ENCODE measurements around the gene TMEM170A.

Gene TMEM170A

DNA sequence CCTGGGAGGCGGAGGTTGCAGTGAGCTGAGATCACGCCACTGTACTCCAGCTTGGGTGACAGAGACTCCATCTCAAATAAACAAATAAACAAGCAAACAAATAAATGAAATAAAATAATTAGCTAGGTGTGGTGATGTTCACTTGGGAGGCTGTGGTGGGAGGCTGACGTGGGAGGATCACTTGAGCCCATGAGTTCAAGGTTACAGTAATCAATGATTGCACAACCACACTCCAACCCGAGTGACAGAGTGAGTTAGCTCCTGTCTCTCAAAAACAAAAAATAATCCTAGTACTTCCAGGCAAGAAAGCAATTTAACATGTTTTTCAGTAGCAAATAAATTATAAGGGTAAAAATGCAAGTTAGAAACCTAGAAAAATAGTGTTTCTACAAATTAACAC, 57.5 kb downstream of the TMEM170A start:
- DNase-seq (ENCODE audit: low read depth in 2 of 2): no peak
- TF ChIP-seq CTCF (IDR thresholded peaks at IDR 0.05; ENCODE audit: low read depth, low read length): no peak
- no peak overlapping the region for H3K4me3 ChIP-seq (replicated peaks in 1 of 2; ENCODE audit: low read depth in 2 of 2, low read length in 2 of 2)

DNA sequence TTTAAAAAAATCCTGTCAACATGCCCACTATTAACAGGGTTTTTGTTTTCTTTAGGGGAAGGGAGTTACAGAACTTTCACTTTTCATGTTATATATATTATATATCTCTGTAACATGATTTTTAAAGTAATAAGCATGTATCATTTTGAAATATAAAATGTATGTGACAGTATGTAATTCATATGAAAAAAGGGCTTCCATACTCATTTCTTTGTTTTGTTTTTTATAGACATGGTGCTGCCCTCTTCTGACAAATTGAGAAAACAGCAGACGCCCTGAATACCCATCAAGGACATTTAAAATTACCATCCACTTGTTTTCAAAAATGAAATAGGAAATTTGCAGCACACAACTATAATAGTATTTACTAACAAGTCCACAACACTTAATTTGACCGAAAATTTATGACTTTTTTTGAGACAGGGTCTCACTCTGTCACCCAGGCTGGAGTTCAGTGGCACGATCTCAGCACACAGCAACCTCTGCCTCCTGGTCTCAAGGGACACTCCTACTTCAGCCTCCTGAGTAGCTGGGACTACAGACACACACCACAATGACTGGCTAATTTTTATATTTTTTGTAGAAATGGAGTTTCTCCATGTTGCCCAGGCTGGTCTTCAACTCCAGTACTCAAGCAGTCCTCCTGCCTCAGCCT, 61.5 kb downstream of the TMEM170A start:
- peak; percentile 71 to 79 for DNase-seq (ENCODE audit: low read depth in 2 of 2)

GRCh38 chr16:75402159-75402820, 62.2 kb downstream of the TMEM170A start:
- TF ChIP-seq CTCF (IDR thresholded peaks at IDR 0.05; ENCODE audit: low read depth, low read length): no peak
- peak; percentile 59 to 85 for DNase-seq (ENCODE audit: low read depth in 2 of 2)

More for the DNA sequence above, 61.5 kb downstream of the TMEM170A start:
- H3K4me3 ChIP-seq (replicated peaks in 1 of 2; ENCODE audit: low read depth in 2 of 2, low read length in 2 of 2): no peak overlapping the region
- peak; percentile 56 for TF ChIP-seq CTCF (IDR thresholded peaks at IDR 0.05; ENCODE audit: low read depth, low read length)

DNA sequence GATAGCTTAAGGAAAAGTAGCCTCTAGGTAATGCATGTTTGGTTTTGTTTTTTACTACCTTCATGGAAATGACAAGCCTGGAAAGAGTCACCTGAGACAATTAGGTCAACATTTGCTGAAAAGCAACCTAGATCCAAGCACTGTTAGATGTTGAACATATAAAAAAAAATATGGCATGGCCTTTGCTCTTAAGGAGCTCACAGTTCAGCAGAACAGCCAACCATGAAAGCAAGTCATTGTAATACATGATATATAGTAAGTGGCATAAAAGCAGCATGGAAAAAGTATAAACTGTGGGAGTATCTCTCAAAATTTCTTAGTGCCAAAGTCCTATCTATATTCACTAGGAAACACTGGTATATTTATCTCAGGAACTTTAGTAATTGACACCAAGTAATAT, 62.8 kb downstream of the TMEM170A start:
- DNase-seq (ENCODE audit: low read depth in 2 of 2): no peak
- TF ChIP-seq CTCF (IDR thresholded peaks at IDR 0.05; ENCODE audit: low read depth, low read length): no peak
- H3K4me3 ChIP-seq (replicated peaks in 1 of 2; ENCODE audit: low read depth in 2 of 2, low read length in 2 of 2): no peak overlapping the region

More at GRCh38 chr16:75402159-75402820, 62.2 kb downstream of the TMEM170A start:
- no peak overlapping the region for H3K4me3 ChIP-seq (replicated peaks in 1 of 2; ENCODE audit: low read depth in 2 of 2, low read length in 2 of 2)

DNA sequence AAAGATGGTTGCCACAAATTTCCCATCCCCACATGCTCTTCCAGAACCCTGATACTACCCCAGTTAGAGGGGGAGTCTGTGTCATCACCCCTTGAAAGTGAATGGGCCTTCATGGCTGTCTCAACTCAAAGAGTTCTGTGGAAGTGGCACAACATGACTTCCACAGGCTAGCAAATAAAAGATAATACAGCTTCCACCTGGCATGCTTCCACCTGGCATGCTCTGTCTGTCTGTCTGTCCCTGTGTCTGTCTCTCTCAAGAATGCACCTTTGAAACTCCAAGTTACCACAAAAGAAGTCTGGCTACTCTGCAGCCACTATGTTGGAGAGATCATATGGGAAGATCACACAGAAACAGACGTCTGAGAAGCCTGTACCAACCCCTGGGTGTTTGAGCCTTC, 66.2 kb downstream of the TMEM170A start:
- no peak for DNase-seq (ENCODE audit: low read depth in 2 of 2)
- TF ChIP-seq CTCF (IDR thresholded peaks at IDR 0.05; ENCODE audit: low read depth, low read length): no peak
- H3K4me3 ChIP-seq (replicated peaks in 1 of 2; ENCODE audit: low read depth in 2 of 2, low read length in 2 of 2): no peak overlapping the region

DNA sequence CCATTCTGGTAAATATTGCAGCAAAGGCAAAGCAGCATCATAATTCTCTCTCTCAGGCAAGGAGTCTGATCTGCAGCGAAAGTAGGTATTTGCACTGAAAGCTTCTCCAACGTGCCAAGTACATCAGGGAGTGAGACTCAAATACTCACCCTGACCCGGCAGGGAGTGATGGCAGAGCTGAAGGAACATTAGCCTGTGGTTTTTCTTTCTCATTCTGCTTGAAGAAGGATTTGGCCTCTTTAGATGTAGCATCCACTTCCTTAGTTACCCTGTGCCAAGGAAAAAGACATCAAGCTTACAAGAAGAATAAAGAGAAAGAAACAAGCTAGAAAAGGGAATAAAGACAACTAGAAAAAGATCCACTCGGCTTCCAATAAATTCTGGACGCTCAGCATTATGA, 69.5 kb downstream of the TMEM170A start:
- DNase-seq (ENCODE audit: low read depth in 2 of 2): no peak
- TF ChIP-seq CTCF (IDR thresholded peaks at IDR 0.05; ENCODE audit: low read depth, low read length): no peak
- H3K4me3 ChIP-seq (replicated peaks in 1 of 2; ENCODE audit: low read depth in 2 of 2, low read length in 2 of 2): no peak overlapping the region
